ENCODE measurements around the gene BSDC1. TPM values are rescaled to one million over a fixed set of nuclear protein-coding genes. Genes with fewer than 3 reads are reported as not detected.

The BSDC1 gene
- total RNA-seq, 2 donors from 2014 or later = 47.1 to 49.7 TPM

- Histone ChIP-seq H3K27me3 (no peaks in the 10 kb centered on the region), H3K27ac (no peak overlapping the region), H3K4me3 (no peak overlapping the region), H3K36me3 (peaks cover 50% of the 10 kb centered on the region), H3K4me1 (peaks cover 0 to 20% of the 10 kb centered on the region in 2 donors), H3K9me3 (no peaks in the 10 kb centered on the region)
- no peak for DNase-seq (ENCODE audit: low spot score)
- TF ChIP-seq CTCF (IDR thresholded peaks at IDR 0.05) = no peak
Measured at GRCh38 chr1:32364836-32365235, 29.4 kb downstream of the BSDC1 start.

- Histone ChIP-seq H3K4me3 (no peak overlapping the region), H3K4me1 (peaks cover 0 to 20% of the 10 kb centered on the region in 2 donors), H3K36me3 (peaks cover 39% of the 10 kb centered on the region), H3K27me3 (no peaks in the 10 kb centered on the region), H3K27ac (no peak overlapping the region), H3K9me3 (no peaks in the 10 kb centered on the region)
- no peak for DNase-seq (ENCODE audit: low spot score)
- TF ChIP-seq CTCF (IDR thresholded peaks at IDR 0.05) = no peak
Measured at GRCh38 chr1:32363713-32364112, 30.5 kb downstream of the BSDC1 start.

- peak within 1 kb of the TSS in 1 of 2 donors; percentile 39 for H3K27ac ChIP-seq
- H3K4me1 ChIP-seq = peaks cover 0 to 20% of the 10 kb centered on the region in 2 donors
- no peaks in the 10 kb centered on the region for H3K9me3 ChIP-seq
- peak within 1 kb of the TSS; percentile 24 to 44 for H3K4me3 ChIP-seq
- TF ChIP-seq CTCF (IDR thresholded peaks at IDR 0.05) = no peak
- H3K27me3 ChIP-seq = no peaks in the 10 kb centered on the region
- no peak for DNase-seq (ENCODE audit: low spot score)
- peaks cover 29% of the 10 kb centered on the region for H3K36me3 ChIP-seq
Measured at GRCh38 chr1:32362474-32363313, 31.5 kb downstream of the BSDC1 start, which contains the start of the genes FAM229A and TSSK3. TSS of gene FAM229A (minus strand) at chr1:32362485. CDS start at chr1:32362091, 394 bp downstream. TSS of gene TSSK3 (plus strand) at chr1:32362539. CDS start at chr1:32362702, 163 bp downstream.

GRCh38 chr1:32361674-32362473 is 32.4 kb downstream of the BSDC1 start:
- no peaks in the 10 kb centered on the region for H3K27me3 ChIP-seq
- peak overlapping the region in 1 of 2 donors; percentile 39 for H3K27ac ChIP-seq
- H3K4me3 ChIP-seq = peak overlapping the region; percentile 24 to 44
- H3K36me3 ChIP-seq = peaks cover 21% of the 10 kb centered on the region
- H3K9me3 ChIP-seq = no peaks in the 10 kb centered on the region
- TF ChIP-seq CTCF (IDR thresholded peaks at IDR 0.05) = peak; percentile 31 to 70
- no peak for DNase-seq (ENCODE audit: low spot score)
- peaks cover 0 to 20% of the 10 kb centered on the region in 2 donors for H3K4me1 ChIP-seq

- H3K27me3 ChIP-seq = no peaks in the 10 kb centered on the region
- no peaks in the 10 kb centered on the region for H3K9me3 ChIP-seq
- peaks cover 15% of the 10 kb centered on the region for H3K36me3 ChIP-seq
- no peak for DNase-seq (ENCODE audit: low spot score)
- peaks cover 0 to 20% of the 10 kb centered on the region in 2 donors for H3K4me1 ChIP-seq
- no peak for TF ChIP-seq CTCF (IDR thresholded peaks at IDR 0.05)
- peak overlapping the region in 1 of 2 donors; percentile 39 for H3K27ac ChIP-seq
- H3K4me3 ChIP-seq = peak overlapping the region; percentile 24 to 44
Measured at GRCh38 chr1:32361308-32361673, 33.0 kb downstream of the BSDC1 start.

All from right atrium auricular region (tissue), 2 donors.